ENCODE measurements around the gene DNASE2.
"Not testable (repeated sequence)": the region's sequence is repeated elsewhere in the genome, so short reads cannot be mapped to it uniquely, and the experiment has no call there.

Gene DNASE2, protein sequence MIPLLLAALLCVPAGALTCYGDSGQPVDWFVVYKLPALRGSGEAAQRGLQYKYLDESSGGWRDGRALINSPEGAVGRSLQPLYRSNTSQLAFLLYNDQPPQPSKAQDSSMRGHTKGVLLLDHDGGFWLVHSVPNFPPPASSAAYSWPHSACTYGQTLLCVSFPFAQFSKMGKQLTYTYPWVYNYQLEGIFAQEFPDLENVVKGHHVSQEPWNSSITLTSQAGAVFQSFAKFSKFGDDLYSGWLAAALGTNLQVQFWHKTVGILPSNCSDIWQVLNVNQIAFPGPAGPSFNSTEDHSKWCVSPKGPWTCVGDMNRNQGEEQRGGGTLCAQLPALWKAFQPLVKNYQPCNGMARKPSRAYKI

DNA sequence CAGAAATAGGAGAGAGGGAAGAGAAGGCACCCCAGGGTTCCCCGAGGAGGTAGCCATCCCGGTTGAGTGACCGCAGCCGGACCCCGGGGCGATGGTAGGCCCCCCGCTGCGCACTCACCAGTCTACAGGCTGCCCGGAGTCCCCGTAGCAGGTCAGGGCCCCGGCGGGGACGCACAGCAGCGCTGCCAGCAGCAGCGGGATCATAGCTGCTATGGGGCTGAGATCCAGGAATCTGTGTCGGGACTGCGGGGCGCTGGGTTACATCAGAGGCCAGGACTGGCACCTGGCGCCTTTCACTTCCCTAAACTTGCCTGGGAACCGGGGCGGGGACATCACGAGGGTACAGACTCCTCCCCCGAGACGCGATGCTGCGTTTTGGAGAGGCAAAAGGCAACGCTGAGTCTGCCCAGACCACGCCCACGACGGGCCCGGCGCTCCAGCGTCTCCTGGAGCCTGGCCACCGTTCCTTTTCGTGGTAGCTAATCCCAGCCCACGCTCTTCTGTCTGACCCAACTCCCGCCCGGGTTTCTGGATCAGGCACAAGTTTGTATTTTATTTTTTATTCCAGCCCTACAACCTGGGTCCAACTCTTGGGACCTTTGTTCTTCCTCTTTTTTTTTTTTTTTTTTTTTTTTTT lies at the start of gene DNASE2:
DNASE2 (minus strand) TSS at position 278 of the 637 bp plus-strand sequence; CDS start at position 204, 74 bp downstream.
- peaks cover 21% of the 10 kb centered on the region for H3K4me1 Mint-ChIP-seq (ENCODE audit: low read depth)
- H3K36me3 Mint-ChIP-seq (ENCODE audit: low read depth), result peaks cover 7% of the 10 kb centered on the region
- H3K27me3 Mint-ChIP-seq (ENCODE audit: low read depth), result no peaks in the 10 kb centered on the region
- peak within 1 kb of the TSS; percentile 89 for H3K4me3 Mint-ChIP-seq
- no peaks in the 10 kb centered on the region for H3K9me3 Mint-ChIP-seq
- peak within 1 kb of the TSS; percentile 87 for H3K27ac Mint-ChIP-seq

DNA sequence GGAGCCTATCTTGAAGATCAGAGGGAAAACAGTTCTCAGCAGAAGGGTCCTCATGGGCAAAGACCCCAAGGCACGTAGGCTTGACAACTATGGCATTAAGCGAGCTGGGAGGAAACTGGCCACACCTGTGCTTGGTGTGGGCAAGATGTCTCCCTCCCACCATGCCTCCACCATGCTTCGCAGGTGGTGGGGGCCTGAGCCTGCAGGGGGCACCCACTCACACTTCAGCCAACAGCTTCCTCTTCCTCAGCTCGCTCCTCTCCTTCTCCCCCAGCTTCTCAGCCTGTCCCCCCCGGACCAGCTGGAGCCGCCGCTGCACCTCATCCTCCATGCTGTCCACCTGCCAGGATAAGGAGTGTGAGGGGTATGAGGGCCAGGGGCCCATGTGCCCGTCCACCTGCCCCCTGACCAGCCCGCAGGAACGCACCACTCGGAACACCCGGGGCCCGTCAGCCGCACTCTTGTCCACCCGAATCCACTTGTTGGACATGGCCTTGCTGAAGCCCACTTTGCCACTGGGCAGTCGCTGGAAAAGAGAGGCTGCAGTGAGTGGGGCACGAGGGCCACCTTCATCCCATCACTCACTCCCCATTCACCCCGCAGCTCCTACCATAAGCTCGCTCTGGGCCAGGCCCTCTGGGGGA lies 48.9 kb upstream of the DNASE2 start:
- no peak overlapping the region for H3K4me3 Mint-ChIP-seq

DNA sequence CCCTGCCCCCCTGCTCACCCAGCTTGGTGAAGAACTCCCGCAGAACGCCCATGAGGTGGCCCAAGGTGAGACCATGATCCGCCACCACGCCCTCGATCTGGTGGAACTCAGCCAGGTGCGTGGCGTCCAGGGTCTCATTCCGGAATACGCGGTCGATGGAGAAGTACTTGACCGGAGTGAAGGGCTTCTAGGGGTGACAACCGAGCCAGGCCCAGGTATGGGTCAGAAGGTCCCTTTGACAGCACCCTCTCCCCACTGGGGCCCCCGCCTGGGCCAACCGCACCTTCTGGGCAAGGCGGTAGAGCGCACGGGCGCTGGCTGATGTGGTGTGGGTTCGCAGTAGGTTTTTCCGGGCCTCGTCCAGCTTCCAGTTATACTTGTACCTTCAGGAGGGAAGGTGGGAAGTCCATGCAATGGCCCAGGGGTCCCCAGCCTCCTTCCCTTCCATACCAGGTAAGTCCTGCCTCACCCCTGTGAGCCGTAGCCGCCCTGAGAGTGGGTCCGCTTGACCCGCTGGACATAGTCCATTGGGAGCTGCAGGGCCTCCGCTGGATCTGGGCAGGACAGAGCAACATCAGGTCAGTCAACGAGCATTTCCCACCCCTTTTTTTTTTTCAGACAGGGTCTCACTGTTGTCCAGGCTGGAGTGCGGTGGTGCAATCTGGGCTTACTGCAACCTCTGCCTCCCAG lies 43.5 kb upstream of the DNASE2 start:
- H3K36me3 Mint-ChIP-seq (ENCODE audit: low read depth), result peaks cover 38% of the 10 kb centered on the region
- no peaks in the 10 kb centered on the region for H3K9me3 Mint-ChIP-seq
- H3K27ac Mint-ChIP-seq, result no peak overlapping the region
- no peaks in the 10 kb centered on the region for H3K27me3 Mint-ChIP-seq (ENCODE audit: low read depth)
- H3K4me3 Mint-ChIP-seq, result no peak overlapping the region
- H3K4me1 Mint-ChIP-seq (ENCODE audit: low read depth), result no peaks in the 10 kb centered on the region

More for the DNA sequence above, 48.9 kb upstream of the DNASE2 start:
- H3K36me3 Mint-ChIP-seq (ENCODE audit: low read depth), result peaks cover 30% of the 10 kb centered on the region
- peaks cover 16% of the 10 kb centered on the region for H3K4me1 Mint-ChIP-seq (ENCODE audit: low read depth)
- no peaks in the 10 kb centered on the region for H3K9me3 Mint-ChIP-seq
- H3K27me3 Mint-ChIP-seq (ENCODE audit: low read depth), result no peaks in the 10 kb centered on the region
- no peak overlapping the region for H3K27ac Mint-ChIP-seq

DNA sequence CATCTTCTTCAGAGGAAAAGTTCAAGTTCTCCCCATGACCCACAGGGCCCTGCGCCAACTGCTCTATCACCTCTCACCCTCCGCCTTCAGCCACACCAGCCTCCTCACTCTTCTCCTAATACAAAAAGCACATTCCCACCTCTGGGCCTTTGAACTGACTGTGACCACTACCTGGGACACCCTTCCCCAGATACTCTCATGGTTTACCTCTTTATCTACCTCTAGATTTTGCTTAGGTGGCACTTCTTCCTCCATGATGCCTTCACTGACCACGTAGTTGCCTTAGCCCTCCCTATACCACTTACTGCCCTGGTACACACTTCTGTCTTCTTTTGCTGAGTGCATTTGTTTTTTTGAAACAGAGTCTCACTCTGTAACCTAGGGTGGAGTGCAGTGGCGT lies 41.7 kb upstream of the DNASE2 start:
- Mint-ChIP-seq H3K4me3 (no peak overlapping the region), H3K36me3 (ENCODE audit: low read depth) (peaks cover 29% of the 10 kb centered on the region), H3K27me3 (ENCODE audit: low read depth) (no peaks in the 10 kb centered on the region), H3K4me1 (ENCODE audit: low read depth) (peaks cover 10% of the 10 kb centered on the region), H3K27ac (no peak overlapping the region), H3K9me3 (no peaks in the 10 kb centered on the region)

DNA sequence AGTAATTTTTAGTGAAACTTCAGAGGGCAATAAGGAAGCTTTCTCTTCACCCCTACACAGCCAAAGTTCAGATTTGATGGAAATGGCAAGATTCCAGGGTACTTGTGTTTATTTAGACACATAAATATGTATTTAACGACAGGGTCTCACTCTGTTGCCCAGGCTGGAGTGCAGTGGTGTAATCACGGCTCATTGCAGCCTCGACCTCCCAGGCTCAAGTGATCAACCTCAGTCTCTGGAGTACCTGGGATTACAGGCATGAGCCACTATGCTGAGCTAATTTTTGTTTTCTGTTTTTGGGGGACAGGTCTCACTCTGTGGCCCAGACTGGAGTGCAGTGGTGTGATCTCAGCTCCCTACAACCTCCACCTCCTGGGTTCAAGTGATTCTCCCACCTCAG lies 39.8 kb upstream of the DNASE2 start:
- Mint-ChIP-seq H3K9me3 (no peaks in the 10 kb centered on the region), H3K27ac (no peak overlapping the region), H3K36me3 (ENCODE audit: low read depth) (peaks cover 21% of the 10 kb centered on the region), H3K4me3 (no peak overlapping the region), H3K27me3 (ENCODE audit: low read depth) (no peaks in the 10 kb centered on the region), H3K4me1 (ENCODE audit: low read depth) (peaks cover 10% of the 10 kb centered on the region)

DNA sequence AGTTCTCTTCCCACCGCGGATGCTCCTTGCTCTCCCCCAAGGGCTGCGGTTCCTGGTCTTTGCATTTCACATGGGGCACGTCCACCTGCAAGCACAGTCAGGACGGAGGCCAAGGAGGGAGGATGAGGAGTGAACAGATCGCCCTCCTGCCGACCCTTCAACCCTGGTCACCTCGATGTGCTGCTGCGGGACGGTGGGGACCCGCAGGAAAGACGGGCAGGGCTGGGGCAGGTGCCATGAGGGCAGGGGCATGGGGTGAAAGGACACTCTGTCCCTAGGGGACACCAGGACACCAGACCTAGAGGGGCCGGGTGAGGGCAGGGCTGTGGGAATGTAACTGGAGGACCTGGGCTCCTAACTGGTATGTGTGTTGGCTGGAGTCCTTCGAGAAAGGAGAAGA lies 37.0 kb upstream of the DNASE2 start:
- Mint-ChIP-seq H3K36me3 (ENCODE audit: low read depth) (peaks cover 9% of the 10 kb centered on the region), H3K27me3 (ENCODE audit: low read depth) (no peaks in the 10 kb centered on the region), H3K27ac (peak overlapping the region; percentile 78), H3K4me1 (ENCODE audit: low read depth) (peaks cover 25% of the 10 kb centered on the region), H3K9me3 (no peaks in the 10 kb centered on the region), H3K4me3 (peak overlapping the region; percentile 62)

DNA sequence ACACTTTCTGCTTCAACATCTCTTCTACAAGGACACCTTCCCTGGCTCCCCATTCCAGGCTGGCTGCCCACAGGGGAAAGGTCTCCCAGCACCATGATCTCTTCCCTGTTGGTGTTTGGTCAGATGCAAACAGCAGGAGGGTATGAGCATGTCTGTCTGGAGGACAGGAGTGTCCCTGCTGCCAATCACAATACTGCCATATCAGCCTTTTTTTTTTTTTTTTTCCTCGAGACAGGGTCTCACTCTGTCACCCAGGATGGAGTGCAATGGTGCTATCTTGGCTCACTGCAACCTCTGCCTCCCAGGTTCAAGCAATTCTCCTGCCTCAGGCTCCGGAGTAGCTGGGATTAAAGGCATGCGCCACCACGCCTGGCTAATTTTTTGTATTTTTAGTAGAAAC lies 34.6 kb upstream of the DNASE2 start:
- not testable (repeated sequence) for H3K9me3 Mint-ChIP-seq; H3K27me3 Mint-ChIP-seq (ENCODE audit: low read depth); H3K36me3 Mint-ChIP-seq (ENCODE audit: low read depth); H3K4me3 Mint-ChIP-seq; H3K27ac Mint-ChIP-seq
- H3K4me1 Mint-ChIP-seq (ENCODE audit: low read depth), result peaks cover 25% of the 10 kb centered on the region

DNA sequence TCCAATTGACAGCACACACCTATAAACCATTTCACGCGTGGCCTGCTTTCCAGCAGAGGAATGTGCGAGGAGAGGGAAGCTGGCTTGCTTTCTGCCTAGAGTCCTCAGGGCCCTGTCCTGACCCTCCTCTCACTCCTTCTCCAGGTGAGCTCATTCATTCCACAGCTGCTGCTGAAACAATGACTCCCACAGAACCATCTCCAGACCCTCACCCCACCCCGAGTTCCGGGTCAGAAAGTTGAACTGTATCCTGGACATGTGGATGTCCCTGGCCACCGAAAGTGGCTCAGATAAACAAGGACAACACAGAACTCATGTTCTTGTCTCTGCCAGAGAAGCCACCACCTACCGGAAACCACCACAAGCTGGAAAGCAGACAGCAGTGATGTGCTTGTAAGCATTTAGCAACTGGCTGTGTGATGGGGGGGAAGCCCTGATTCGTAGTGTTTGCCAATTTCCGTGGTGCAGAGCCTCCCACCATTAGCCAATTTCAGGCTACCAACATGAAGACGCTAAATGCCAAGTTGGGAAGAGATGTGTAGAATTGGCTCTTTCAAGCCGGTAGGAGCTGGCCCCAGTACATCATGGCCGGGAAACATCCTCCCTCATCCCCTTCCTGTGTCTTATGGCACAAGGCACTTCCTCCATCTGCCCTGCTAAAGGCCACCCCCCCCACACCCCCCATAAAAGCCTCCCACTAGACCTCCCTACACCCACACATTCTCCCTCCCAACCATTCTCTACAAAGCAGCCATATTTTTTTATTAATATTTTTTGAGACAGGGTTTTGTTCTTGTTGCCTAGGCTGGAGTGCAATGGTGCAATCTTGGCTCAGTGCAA lies 32.8 kb upstream of the DNASE2 start:
- Mint-ChIP-seq H3K4me3 (peak overlapping the region; percentile 62), H3K4me1 (ENCODE audit: low read depth) (peaks cover 20% of the 10 kb centered on the region), H3K27ac (peak overlapping the region; percentile 97), H3K36me3 (ENCODE audit: low read depth) (peaks cover 3% of the 10 kb centered on the region), H3K27me3 (ENCODE audit: low read depth) (no peaks in the 10 kb centered on the region), H3K9me3 (no peaks in the 10 kb centered on the region)

DNA sequence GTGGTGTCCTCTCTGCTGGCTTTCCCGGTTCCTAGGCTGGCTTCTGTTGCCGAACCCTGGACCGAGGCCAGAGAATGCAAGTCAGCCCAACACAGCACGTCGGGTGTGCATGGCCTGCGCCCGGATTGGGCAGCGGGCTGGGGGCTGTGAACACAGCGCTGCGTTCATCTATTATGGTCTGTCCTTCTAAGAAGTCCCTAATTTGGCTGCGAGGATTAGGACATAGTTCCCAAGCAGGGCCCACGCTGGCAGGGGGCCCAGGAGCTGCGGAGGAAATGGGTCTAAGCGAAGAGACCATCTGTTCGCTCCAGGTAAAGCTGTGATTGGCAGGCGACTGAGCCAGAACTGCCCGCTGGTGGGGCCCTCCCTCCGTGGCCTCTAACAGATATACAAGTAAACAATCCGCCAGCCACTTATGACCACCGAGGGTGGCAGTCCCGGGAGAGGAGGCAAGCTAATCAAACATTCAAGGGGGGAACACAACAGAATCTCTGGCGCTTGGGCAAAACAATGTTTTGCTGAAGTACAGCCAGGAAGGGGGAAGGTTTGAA lies 31.8 kb upstream of the DNASE2 start:
- H3K9me3 Mint-ChIP-seq, result no peaks in the 10 kb centered on the region
- H3K4me3 Mint-ChIP-seq, result no peak overlapping the region
- no peaks in the 10 kb centered on the region for H3K27me3 Mint-ChIP-seq (ENCODE audit: low read depth)
- H3K27ac Mint-ChIP-seq, result no peak overlapping the region
- H3K36me3 Mint-ChIP-seq (ENCODE audit: low read depth), result peaks cover 3% of the 10 kb centered on the region
- peaks cover 15% of the 10 kb centered on the region for H3K4me1 Mint-ChIP-seq (ENCODE audit: low read depth)

DNA sequence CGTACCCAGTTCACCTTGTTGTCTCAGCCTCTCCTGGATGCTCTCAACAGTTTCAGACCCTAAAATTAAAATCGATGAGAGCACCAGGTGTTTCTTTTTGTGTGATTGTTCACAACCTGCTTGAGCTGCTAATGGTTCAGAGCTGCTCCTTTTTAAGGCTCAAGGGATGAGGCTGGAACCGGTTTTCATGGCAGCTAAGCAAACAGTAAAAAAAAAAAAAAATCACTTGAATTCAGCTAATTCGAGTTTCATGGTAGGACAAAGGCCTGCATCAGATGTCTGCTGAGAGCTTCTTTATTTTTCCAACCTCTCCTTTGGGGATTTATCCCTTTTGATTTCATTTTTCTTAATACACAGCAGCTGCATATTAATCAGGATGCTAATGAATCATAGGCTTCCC lies 31.3 kb upstream of the DNASE2 start:
- Mint-ChIP-seq H3K4me1 (ENCODE audit: low read depth) (peaks cover 15% of the 10 kb centered on the region), H3K9me3 (no peaks in the 10 kb centered on the region)

DNA sequence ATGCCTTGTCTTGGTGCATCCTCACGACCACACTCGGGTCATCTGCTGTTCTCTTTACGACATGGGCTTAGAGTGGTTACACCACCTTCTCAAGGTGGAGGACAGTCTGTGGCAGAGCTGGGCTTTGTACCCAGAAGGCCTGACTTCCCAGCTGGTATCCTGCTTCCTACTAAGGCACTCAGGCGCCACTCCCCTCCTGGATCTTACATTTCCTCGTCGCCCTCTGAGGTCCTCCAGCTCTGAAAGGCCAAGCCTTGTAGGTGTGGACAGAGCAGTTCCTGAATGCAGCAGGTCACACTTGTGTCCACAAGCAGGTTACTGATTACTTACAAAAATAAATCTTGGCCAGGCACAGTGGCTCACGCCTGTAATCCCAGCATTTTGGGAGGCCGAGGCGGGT lies 25.9 kb upstream of the DNASE2 start:
- no peaks in the 10 kb centered on the region for H3K27me3 Mint-ChIP-seq (ENCODE audit: low read depth)

More for the DNA sequence above, 31.3 kb upstream of the DNASE2 start:
- Mint-ChIP-seq H3K27ac (no peak overlapping the region), H3K27me3 (ENCODE audit: low read depth) (no peaks in the 10 kb centered on the region), H3K36me3 (ENCODE audit: low read depth) (peaks cover 3% of the 10 kb centered on the region), H3K4me3 (no peak overlapping the region)

DNA sequence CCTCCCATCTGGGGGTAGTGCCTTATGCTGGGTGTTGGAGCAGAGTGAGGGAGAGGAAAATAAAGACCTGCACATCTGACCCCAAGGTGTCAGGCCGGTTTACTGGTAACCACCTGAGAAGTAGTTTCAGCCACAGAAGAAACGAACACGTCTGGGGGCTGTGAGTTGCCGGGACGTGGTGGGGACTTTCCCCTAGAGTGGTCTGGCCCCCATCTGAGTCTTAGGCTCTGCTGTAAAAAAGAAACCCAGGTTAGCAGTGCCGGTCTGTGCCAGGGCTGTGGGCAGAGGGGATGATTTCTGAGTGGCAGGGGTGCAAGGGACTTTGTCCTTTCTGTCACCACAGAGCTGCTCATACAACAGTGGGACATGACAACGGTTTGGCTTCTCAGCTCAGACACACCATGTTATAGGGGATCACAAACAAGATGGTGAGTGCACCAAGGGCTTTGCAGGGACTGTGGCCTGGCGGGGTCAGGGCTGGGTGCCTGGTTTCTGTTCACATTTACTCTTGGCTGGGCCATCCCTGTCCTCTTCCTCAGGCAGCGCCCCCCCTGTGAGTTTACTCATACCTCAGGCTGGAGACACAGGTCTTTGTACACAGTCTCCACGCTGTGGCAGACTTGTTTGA lies 18.8 kb upstream of the DNASE2 start:
- H3K27ac Mint-ChIP-seq, result no peak overlapping the region

More for the DNA sequence above, 25.9 kb upstream of the DNASE2 start:
- Mint-ChIP-seq H3K36me3 (ENCODE audit: low read depth) (peaks cover under 1% of the 10 kb centered on the region), H3K4me1 (ENCODE audit: low read depth) (no peaks in the 10 kb centered on the region), H3K9me3 (no peaks in the 10 kb centered on the region), H3K27ac (no peak overlapping the region), H3K4me3 (no peak overlapping the region)

DNA sequence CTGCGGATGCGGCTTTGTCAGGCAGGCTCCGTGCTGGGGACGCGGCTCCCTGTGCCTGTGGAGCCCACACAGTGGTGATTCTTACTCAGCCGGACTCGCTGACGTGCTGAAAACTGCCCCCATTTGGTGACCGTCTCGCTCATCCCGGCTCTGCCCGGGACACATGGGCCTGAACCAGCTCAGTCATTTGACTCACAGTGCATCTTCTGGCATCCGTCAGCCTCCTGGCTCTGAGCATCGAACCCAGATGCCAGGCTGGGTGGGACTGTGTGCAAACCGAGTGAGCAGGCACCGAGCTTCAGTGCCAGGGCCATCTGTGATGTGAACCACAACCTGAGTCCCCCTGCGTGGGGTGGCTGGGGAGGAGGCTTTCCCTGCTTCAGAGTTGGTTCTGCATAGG lies 15.2 kb upstream of the DNASE2 start:
- Mint-ChIP-seq H3K9me3 (no peaks in the 10 kb centered on the region), H3K27me3 (ENCODE audit: low read depth) (no peaks in the 10 kb centered on the region), H3K4me1 (ENCODE audit: low read depth) (peaks cover 12% of the 10 kb centered on the region), H3K27ac (no peak overlapping the region), H3K4me3 (no peak overlapping the region), H3K36me3 (ENCODE audit: low read depth) (peaks cover 14% of the 10 kb centered on the region)

More for the DNA sequence above, 18.8 kb upstream of the DNASE2 start:
- H3K9me3 Mint-ChIP-seq, result no peaks in the 10 kb centered on the region
- no peaks in the 10 kb centered on the region for H3K27me3 Mint-ChIP-seq (ENCODE audit: low read depth)
- H3K4me1 Mint-ChIP-seq (ENCODE audit: low read depth), result peaks cover 7% of the 10 kb centered on the region
- no peak overlapping the region for H3K4me3 Mint-ChIP-seq
- H3K36me3 Mint-ChIP-seq (ENCODE audit: low read depth), result peaks cover 4% of the 10 kb centered on the region

All from T-helper 1 cell treated with Interleukin-12 subunit alpha and Interleukin-12 subunit beta and Interleukin-4 antibody, amounts not matched to agents 30 μg/mL and 1 μg/mL, for 36 hours (primary cell).